IMR-90 (cell line): ENCODE data around the gene COL8A1. TPM values are rescaled to one million over a fixed set of nuclear protein-coding genes. Genes with fewer than 3 reads are reported as not detected.

Source experiments
- ATAC-seq: fragments of 200-7000 bp; cut with Tn5 transposase; 2 replicates; pipeline ENCODE4 v1.9.1; 2020; ENCODE audit warnings: low read depth, mild to moderate bottlenecking, moderate library complexity
- BruUV-seq: library from RNA; stranded (reverse); fragments of 400-500 nt; replicated peaks from 2 replicates; lab custom pipeline; 2021; lab: Mats Ljungman, UMichigan
- CTCF ChIA-PET: fragments of 300-600 bp; formaldehyde crosslinking; extraction: SDS; loops from one replicate; lab custom pipeline; 2021; ENCODE audit warnings: antibody characterized with exemption; lab: Yijun Ruan, JAX
- POLR2A ChIA-PET: fragments of 300-600 bp; sonication (Branson Sonifier 250); formaldehyde crosslinking; loops from one replicate; lab custom pipeline; 2022; ENCODE audit warnings: antibody characterized with exemption; ENCODE audit not compliant: unreplicated experiment; lab: Charles Lee
- DNase-seq: peaks from one replicate; pipeline ENCODE4 v3.0.0; 2013
- H2AFZ ChIP-seq: replicated peaks from 2 replicates; pipeline ENCODE3; 2013; ENCODE audit warnings: low read length, mild to moderate bottlenecking; ENCODE audit not compliant: poor library complexity
- H2AK5ac ChIP-seq: 2 replicates; pipeline ENCODE4 v1.6.1; 2013; ENCODE audit warnings: low read depth, low read length, inconsistent platforms
- H2AK9ac ChIP-seq: replicated peaks from 2 replicates; pipeline ENCODE3; 2013; ENCODE audit warnings: mild to moderate bottlenecking, low read depth, low read length, moderate library complexity; ENCODE audit not compliant: poor library complexity
- H2BK120ac ChIP-seq: 2 replicates; pipeline ENCODE4 v1.6.1; 2013; ENCODE audit warnings: low read depth, low read length, inconsistent platforms
- H2BK15ac ChIP-seq: 3 replicates; pipeline ENCODE4 v1.6.1; 2013; ENCODE audit warnings: low read depth, low read length, inconsistent platforms
- H2BK20ac ChIP-seq: 2 replicates; pipeline ENCODE4 v1.6.1; 2013; ENCODE audit warnings: low read depth, mild to moderate bottlenecking, inconsistent platforms, low read length, moderate library complexity
- H2BK5ac ChIP-seq: 2 replicates; pipeline ENCODE4 v1.6.1; 2013; ENCODE audit warnings: mild to moderate bottlenecking, low read depth, low read length, inconsistent platforms; ENCODE audit not compliant: poor library complexity, severe bottlenecking
- H3K14ac ChIP-seq: replicated peaks from 2 replicates; pipeline ENCODE4 v1.6.1; 2013; ENCODE audit warnings: low read depth, low read length, inconsistent platforms
- H3K18ac ChIP-seq: 2 replicates; pipeline ENCODE4 v1.6.1; 2013; ENCODE audit warnings: low read depth, low read length, control low read depth
- H3K23ac ChIP-seq: 2 replicates; pipeline ENCODE4 v1.6.1; 2013; ENCODE audit warnings: low read depth, low read length, inconsistent platforms
- H3K27ac ChIP-seq: 2 replicates; pipeline ENCODE4 v1.5.1; 2013; ENCODE audit warnings: mild to moderate bottlenecking, control low read depth, low read length; ENCODE audit not compliant: insufficient read depth
- H3K27me3 ChIP-seq: 2 replicates; pipeline ENCODE4 v1.6.1; 2013; ENCODE audit warnings: low read length; ENCODE audit not compliant: control insufficient read depth, insufficient read depth
- H3K36me3 ChIP-seq: 2 replicates; pipeline ENCODE4 v1.6.1; 2013; ENCODE audit warnings: low read length, mixed read lengths; ENCODE audit not compliant: control insufficient read depth, insufficient read depth
- H3K4ac ChIP-seq: 2 replicates; pipeline ENCODE4 v1.6.1; 2013; ENCODE audit warnings: low read depth, low read length, inconsistent platforms
- H3K4me1 ChIP-seq: 2 replicates; pipeline ENCODE4 v1.6.1; 2013; ENCODE audit warnings: low read length, mixed read lengths; ENCODE audit not compliant: control insufficient read depth, insufficient read depth
- H3K4me2 ChIP-seq: 2 replicates; pipeline ENCODE4 v1.6.1; 2013; ENCODE audit warnings: low read depth, mild to moderate bottlenecking, control low read depth, low read length, moderate library complexity
- H3K4me3 ChIP-seq: 2 replicates; pipeline ENCODE4 v1.5.1; 2013; ENCODE audit warnings: low read depth, mild to moderate bottlenecking, control low read depth, low read length, moderate library complexity; ENCODE audit not compliant: insufficient read depth
- H3K56ac ChIP-seq: 2 replicates; pipeline ENCODE4 v1.6.1; 2013; ENCODE audit warnings: low read length, inconsistent platforms; ENCODE audit not compliant: insufficient read depth; ENCODE audit errors: extremely low read depth
- H3K79me1 ChIP-seq, 2 experiments: 2 replicates each; pipeline ENCODE4 v1.6.1; 2013; ENCODE audit warnings: low read length in 2 of 2, inconsistent platforms in 1 of 2, low read depth in 1 of 2
- H3K9ac ChIP-seq: 2 replicates; pipeline ENCODE4 v1.6.1; 2013; ENCODE audit warnings: low read depth, low read length, control low read depth
- H3K9me1 ChIP-seq: 2 replicates; pipeline ENCODE4 v1.6.1; 2013; ENCODE audit warnings: low read length, inconsistent platforms; ENCODE audit not compliant: insufficient read depth
- H3K9me3 ChIP-seq: 2 replicates; pipeline ENCODE4 v1.6.1; 2013; ENCODE audit warnings: low read length; ENCODE audit not compliant: control insufficient read depth, insufficient read depth
- H4K20me1 ChIP-seq: 2 replicates; pipeline ENCODE4 v1.6.1; 2013; ENCODE audit warnings: low read length, inconsistent platforms; ENCODE audit not compliant: insufficient read depth
- H4K5ac ChIP-seq: 2 replicates; pipeline ENCODE4 v1.6.1; 2013; ENCODE audit warnings: mild to moderate bottlenecking, low read depth, low read length, control low read depth
- H4K8ac ChIP-seq, 2 experiments: 2 replicates each; pipeline ENCODE4 v1.6.1; 2013; ENCODE audit warnings: low read depth in 2 of 2, low read length in 2 of 2, control low read depth in 1 of 2, inconsistent platforms in 1 of 2
- H4K91ac ChIP-seq: 2 replicates; pipeline ENCODE4 v1.6.1; 2013; ENCODE audit warnings: low read depth, low read length, inconsistent platforms; ENCODE audit not compliant: insufficient read depth
- BHLHE40 ChIP-seq: fragments of 150-350 bp; IDR thresholded peaks from 2 replicates; pipeline ENCODE4 v1.6.1; 2016; ENCODE audit warnings: mild to moderate bottlenecking, low read depth, low read length
- CEBPB ChIP-seq: IDR thresholded peaks from 2 replicates; pipeline ENCODE4 v1.6.1; 2012; ENCODE audit warnings: low read depth, low read length, improper control_type of control experiment
- CHD1 ChIP-seq: IDR thresholded peaks from 2 replicates; pipeline ENCODE4 v1.6.1; 2012; ENCODE audit warnings: low read depth, low read length, improper control_type of control experiment
- ELK1 ChIP-seq: fragments of 150-350 bp; IDR thresholded peaks from 2 replicates; pipeline ENCODE4 v1.6.1; 2016; ENCODE audit warnings: low read depth, mild to moderate bottlenecking, low read length, moderate library complexity, borderline replicate concordance
- MAFK ChIP-seq: IDR thresholded peaks from 2 replicates; pipeline ENCODE4 v1.6.1; 2012; ENCODE audit warnings: low read depth, low read length, improper control_type of control experiment
- MAZ ChIP-seq: IDR thresholded peaks from 2 replicates; pipeline ENCODE4 v1.6.1; 2012; ENCODE audit warnings: low read depth, mild to moderate bottlenecking, low read length, improper control_type of control experiment, moderate library complexity, borderline replicate concordance
- RAD21 ChIP-seq: IDR thresholded peaks from 2 replicates; pipeline ENCODE4 v1.6.1; 2012; ENCODE audit warnings: low read length, improper control_type of control experiment
- RFX5 ChIP-seq: IDR thresholded peaks from 2 replicates; pipeline ENCODE4 v1.8.0; 2012; ENCODE audit warnings: low read depth, mild to moderate bottlenecking, low read length, moderate library complexity
- WGBS, 2 experiments: methylation state at CpG; one replicate each; pipeline versions ENCODE4 v1.1.5 to v1.1.7; 2013; ENCODE audit warnings: missing lambda C conversion rate in 2 of 2; ENCODE audit not compliant: insufficient read length in 1 of 2; ENCODE audit errors: extremely low coverage in 2 of 2; 5-methylcytosine and 5-hydroxymethylcytosine counted together
- dilution Hi-C: fragments of 300-500 bp; cut with HindIII; formaldehyde crosslinking; loops from one replicate; pipeline ENCODE4 v1.14.3; 2018; ENCODE audit warnings: low sequenced_read_pairs; ENCODE audit not compliant: unreplicated experiment
- in situ Hi-C: fragments of 300-500 bp; cut with MboI; formaldehyde crosslinking; loops from 3 replicates; pipeline ENCODE4 v1.14.3; 2019; ENCODE audit warnings: low sequenced_read_pairs, inconsistent platforms, mixed read lengths
- intact Hi-C: fragments of 100-400 bp; cut with micrococcal nuclease; formaldehyde crosslinking; loops from 2 replicates; pipeline ENCODE4 v1.10.0; 2022
- polyA plus RNA-seq, 3 experiments: library from polyadenylated mRNA; depleted of rRNA; stranded (reverse); fragments of >200 nt; gene quantifications; 2 replicates each; pipeline ENCODE4 v1.2.3, GENCODE V29; 2012; ENCODE audit warnings: low replicate concordance in 1 of 3
- total RNA-seq: library from RNA; depleted of rRNA; stranded (reverse); fragments of >200 nt; gene quantifications from 2 replicates; pipeline ENCODE4 v1.2.3, GENCODE V29; 2012

The COL8A1 gene
- total and polyA plus RNA-seq, 2 of the 4 experiments (the other 2 are of a cell fraction), result 119 to 151 TPM

- no peak overlapping the region for H3K4me2 ChIP-seq
- WGBS, 2 experiments, result 100% methylated on average over 2 of the region's 5 CpGs; no CpG with 5 or more reads in 1 of the 2 experiments
These were observed 58.1 kb downstream of the COL8A1 start for GRCh38 chr3:99696497-99696896.

More at GRCh38 chr3:99696497-99696896, 58.1 kb downstream of the COL8A1 start:
- Histone ChIP-seq H3K4me1 (peaks cover 7% of the 10 kb centered on the region), H2BK20ac (no peak overlapping the region), H3K9ac (no peak overlapping the region), H3K79me1 (peaks cover 10 to 37% of the 10 kb centered on the region in 2 experiments), H4K8ac (no peak overlapping the region; a peak in 1 of 4 replicates), H4K91ac (no peak overlapping the region), H3K18ac (no peak overlapping the region), H4K20me1 (no peaks in the 10 kb centered on the region), H2BK15ac (no peak overlapping the region), H3K23ac (no peak overlapping the region), H2BK5ac (no peak overlapping the region), H2BK120ac (no peak overlapping the region), H3K9me3 (peaks cover 3% of the 10 kb centered on the region; the same call in 1 of the 2 replicates), H2AFZ (peak overlapping the region; percentile 46), H3K56ac (no peak overlapping the region), H2AK5ac (no peak overlapping the region), H4K5ac (no peak overlapping the region), H3K27me3 (no peaks in the 10 kb centered on the region), H2AK9ac (peak overlapping the region; percentile 37), H3K4me3 (no peak overlapping the region), H3K4ac (no peak overlapping the region; the same call in 1 of the 2 replicates), H3K36me3 (peaks cover 8% of the 10 kb centered on the region), H3K14ac (no peak overlapping the region), H3K9me1 (peaks cover 8% of the 10 kb centered on the region), H3K27ac (no peak overlapping the region)
- intact Hi-C loops, result no loop called here
- in situ Hi-C loops, result no loop called here
- BruUV-seq, result no TSS peak
- TF ChIP-seq ELK1 (no peak), CHD1 (no peak), MAZ (no peak), RAD21 (no peak), RFX5 (no peak), BHLHE40 (no peak), MAFK (no peak), CEBPB (peak; percentile 82)
- dilution Hi-C loops, result no loop called here
- ATAC-seq (no peak), DNase-seq (no peak)
- ChIA-PET POLR2A (no interaction called here), CTCF (interaction anchor here (0.6 kb wide), 1 partner anchor 14 kb away, joined by 3 read pairs; no protein-coding TSS in a partner anchor)
